H1 (cell line): ENCODE data around the gene ONECUT3. TPM values are rescaled to one million over a fixed set of nuclear protein-coding genes. Genes with fewer than 3 reads are reported as not detected.

Experiments used
- CTCF ChIA-PET: fragments of 300-600 bp; sonication (Branson Sonifier 250); formaldehyde crosslinking; loops from one replicate; lab custom pipeline; 2021; ENCODE audit not compliant: partially characterized antibody; lab: Charles Lee
- POLR2A ChIA-PET: fragments of 300-600 bp; sonication (Branson Sonifier 250); formaldehyde crosslinking; loops from one replicate; lab custom pipeline; 2021; ENCODE audit warnings: inconsistent platforms; ENCODE audit not compliant: partially characterized antibody; lab: Charles Lee
- DNase-seq, 2 experiments: peaks; one replicate each; pipeline versions ENCODE4 v3.0.0 to v3.0.0-alpha.2; 2010 to 2022; ENCODE audit warnings: low spot score in 2 of 2, low read depth in 1 of 2, mixed read lengths in 1 of 2
- FAIRE-seq: peaks from 2 replicates; lab custom pipeline; 2011; peaks lifted over from hg19 to GRCh38; lab: Jason Lieb, UNC
- H2AFZ ChIP-seq: 2 replicates; pipeline ENCODE4 v1.8.1; 2012; ENCODE audit warnings: low read length, inconsistent platforms
- H2AK5ac ChIP-seq: 2 replicates; pipeline ENCODE4 v1.6.1; 2013; ENCODE audit warnings: low read depth, low read length
- H2BK120ac ChIP-seq: replicated peaks from 2 replicates; pipeline ENCODE3; 2013; ENCODE audit warnings: low read depth, low read length, inconsistent platforms
- H2BK12ac ChIP-seq: 2 replicates; pipeline ENCODE4 v1.6.1; 2013; ENCODE audit warnings: low read depth, low read length
- H2BK15ac ChIP-seq: 2 replicates; pipeline ENCODE4 v1.6.1; 2013; ENCODE audit warnings: low read length
- H2BK20ac ChIP-seq: 2 replicates; pipeline ENCODE4 v1.6.1; 2013; ENCODE audit warnings: low read length
- H2BK5ac ChIP-seq: 2 replicates; pipeline ENCODE4 v1.6.1; 2013; ENCODE audit warnings: low read depth, low read length
- H3K14ac ChIP-seq: 2 replicates; pipeline ENCODE4 v1.6.1; 2013; ENCODE audit warnings: inconsistent platforms; ENCODE audit not compliant: insufficient read length
- H3K18ac ChIP-seq: 2 replicates; pipeline ENCODE4 v1.6.1; 2013; ENCODE audit warnings: low read length; ENCODE audit errors: extremely low read depth
- H3K23ac ChIP-seq: 2 replicates; pipeline ENCODE4 v1.6.1; 2013; ENCODE audit warnings: inconsistent platforms; ENCODE audit not compliant: insufficient read length
- H3K23me2 ChIP-seq: 2 replicates; pipeline ENCODE4 v1.6.1; 2013; ENCODE audit warnings: low read depth, low read length
- H3K27ac ChIP-seq: 2 replicates; pipeline ENCODE4 v1.6.1; 2011; ENCODE audit warnings: low read depth, low read length, inconsistent platforms
- H3K27me3 ChIP-seq, 4 experiments: replicated peaks in 1 of 4; 1 replicate in 1 of 4; 2 replicates in 3 of 4; pipeline versions ENCODE4 v1.6.1 to v1.8.1; 2011 to 2013; ENCODE audit warnings: low read length in 3 of 4, mild to moderate bottlenecking in 3 of 4, inconsistent platforms in 2 of 4, mixed read lengths in 2 of 4, moderate library complexity in 1 of 4; ENCODE audit not compliant: control insufficient read depth in 3 of 4, insufficient read depth in 3 of 4; ENCODE audit errors: extremely low read depth in 1 of 4
- H3K36me3 ChIP-seq, 4 experiments: 2 replicates each; pipeline versions ENCODE4 v1.6.1 to v1.8.1; 2011 to 2013; ENCODE audit warnings: mild to moderate bottlenecking in 4 of 4, low read length in 3 of 4, moderate library complexity in 2 of 4, control low read depth in 1 of 4, inconsistent platforms in 1 of 4; ENCODE audit not compliant: insufficient read depth in 4 of 4, control insufficient read depth in 2 of 4
- H3K4ac ChIP-seq: replicated peaks from 2 replicates; pipeline ENCODE3; 2013; ENCODE audit warnings: low read length, low read depth, mixed read lengths, inconsistent platforms; ENCODE audit not compliant: insufficient read length
- H3K4me1 ChIP-seq, 4 experiments: replicated peaks in 1 of 4; 1 replicate in 1 of 4; 2 replicates in 3 of 4; pipeline versions ENCODE4 v1.6.1 to v1.8.1; 2011 to 2013; ENCODE audit warnings: low read length in 3 of 4, inconsistent platforms in 2 of 4, mixed read lengths in 1 of 4; ENCODE audit not compliant: insufficient read depth in 4 of 4, control insufficient read depth in 3 of 4
- H3K4me2 ChIP-seq, 2 experiments: 2 replicates each; pipeline versions ENCODE4 v1.6.1 to v1.8.1; 2011 to 2013; ENCODE audit warnings: low read depth in 2 of 2, low read length in 2 of 2, control low read depth in 1 of 2, inconsistent platforms in 1 of 2, mild to moderate bottlenecking in 1 of 2; ENCODE audit not compliant: insufficient read depth in 1 of 2
- H3K4me3 ChIP-seq, 4 experiments: fragments of 200-600, 300-600 bp in 1 of 4; sonication (generic), shearing (Covaris generic), sonication (Bioruptor Twin) in 1 of 4; 2 replicates each; pipeline versions ENCODE4 v1.5.1 to v1.8.1; 2011 to 2016; ENCODE audit warnings: low read length in 4 of 4, low read depth in 3 of 4, control low read depth in 2 of 4, inconsistent platforms in 2 of 4, mild to moderate bottlenecking in 2 of 4, mixed read lengths in 1 of 4, moderate library complexity in 1 of 4; ENCODE audit not compliant: insufficient read depth in 2 of 4; ENCODE audit errors: extremely low read depth in 1 of 4
- H3K56ac ChIP-seq: replicated peaks from 2 replicates; pipeline ENCODE3; 2013; ENCODE audit warnings: low read depth, mild to moderate bottlenecking, mixed read lengths, low read length, inconsistent platforms; ENCODE audit not compliant: insufficient read length
- H3K79me1 ChIP-seq: 2 replicates; pipeline ENCODE4 v1.6.1; 2013; ENCODE audit warnings: low read depth, low read length, control low read depth
- H3K79me2 ChIP-seq, 2 experiments: 2 replicates each; pipeline versions ENCODE4 v1.6.1 to v1.8.1; 2012 to 2013; ENCODE audit warnings: low read length in 2 of 2, mild to moderate bottlenecking in 2 of 2, inconsistent platforms in 1 of 2; ENCODE audit not compliant: insufficient read depth in 2 of 2, control insufficient read depth in 1 of 2
- H3K9ac ChIP-seq, 4 experiments: replicated peaks in 1 of 4; 1 replicate in 1 of 4; 2 replicates in 3 of 4; pipeline versions ENCODE4 v1.6.1 to v1.8.1; 2011 to 2013; ENCODE audit warnings: low read depth in 3 of 4, low read length in 3 of 4, control low read depth in 2 of 4, mild to moderate bottlenecking in 2 of 4, moderate library complexity in 2 of 4, inconsistent platforms in 1 of 4; ENCODE audit errors: extremely low read depth in 1 of 4
- H3K9me3 ChIP-seq, 2 experiments: 2 replicates each; pipeline versions ENCODE4 v1.6.1 to v1.8.1; 2012 to 2013; ENCODE audit warnings: mild to moderate bottlenecking in 2 of 2, moderate library complexity in 2 of 2, control low read depth in 1 of 2, inconsistent platforms in 1 of 2, low read depth in 1 of 2, low read length in 1 of 2, mixed read lengths in 1 of 2; ENCODE audit not compliant: insufficient read depth in 2 of 2
- H4K20me1 ChIP-seq, 2 experiments: replicated peaks in 1 of 2; 2 replicates each; pipeline versions ENCODE3 to v1.8.1; 2011 to 2013; ENCODE audit warnings: inconsistent platforms in 2 of 2, low read length in 2 of 2, mild to moderate bottlenecking in 1 of 2; ENCODE audit not compliant: insufficient read depth in 2 of 2, control insufficient read depth in 1 of 2
- H4K5ac ChIP-seq: 2 replicates; pipeline ENCODE4 v1.6.1; 2013; ENCODE audit warnings: low read length, low read depth, mixed read lengths, inconsistent platforms; ENCODE audit not compliant: insufficient read length
- H4K8ac ChIP-seq: 2 replicates; pipeline ENCODE4 v1.8.0; 2013; ENCODE audit warnings: mild to moderate bottlenecking, moderate library complexity, low read length, inconsistent platforms; ENCODE audit not compliant: insufficient read depth; ENCODE audit errors: extremely low read depth
- H4K91ac ChIP-seq: replicated peaks from 2 replicates; pipeline ENCODE3; 2013; ENCODE audit warnings: low read length, mixed read lengths, inconsistent platforms; ENCODE audit not compliant: insufficient read length
- BACH1 ChIP-seq: IDR thresholded peaks from 2 replicates; pipeline ENCODE4 v1.6.1; 2012; ENCODE audit warnings: low read length, improper control_type of control experiment
- CHD2 ChIP-seq: IDR thresholded peaks from 2 replicates; pipeline ENCODE4 v1.6.1; 2012; ENCODE audit warnings: low read length, improper control_type of control experiment
- CREB1 ChIP-seq: IDR thresholded peaks from 2 replicates; pipeline ENCODE4 v1.6.1; 2012; ENCODE audit warnings: inconsistent platforms
- FOSL1 ChIP-seq: IDR thresholded peaks from 2 replicates; pipeline ENCODE4 v1.6.1; 2011; ENCODE audit warnings: mild to moderate bottlenecking, low read depth, low read length, moderate library complexity; ENCODE audit not compliant: insufficient read depth
- GABPA ChIP-seq: IDR thresholded peaks from 2 replicates; pipeline ENCODE4 v1.6.1; 2011; ENCODE audit warnings: mild to moderate bottlenecking, low read length, moderate library complexity, borderline replicate concordance; ENCODE audit not compliant: insufficient read depth
- HDAC6 ChIP-seq: IDR thresholded peaks from one replicate; pipeline ENCODE4 v1.7.1; 2012; ENCODE audit warnings: low read depth, mild to moderate bottlenecking, inconsistent platforms, low read length, moderate library complexity
- KDM4A ChIP-seq: IDR thresholded peaks from one replicate; pipeline ENCODE4 v1.7.1; 2012; ENCODE audit warnings: low read depth, mild to moderate bottlenecking, moderate library complexity, low read length, inconsistent platforms; ENCODE audit not compliant: severe bottlenecking
- MAFK ChIP-seq: IDR thresholded peaks from 2 replicates; pipeline ENCODE4 v1.6.1; 2012; ENCODE audit warnings: low read depth, mild to moderate bottlenecking, improper control_type of control experiment, low read length
- WGBS, 2 experiments: shearing (Covaris generic) in 1 of 2; methylation state at CpG; one replicate each; pipeline versions ENCODE4 v1.1.6 to v1.1.7; 2013 to 2015; ENCODE audit warnings: low lambda C conversion rate in 2 of 2, mixed read lengths in 2 of 2, inconsistent platforms in 1 of 2, low coverage in 1 of 2, missing lambda C conversion rate in 1 of 2; ENCODE audit not compliant: insufficient replicate concordance in 2 of 2, insufficient coverage in 1 of 2, insufficient read length in 1 of 2; ENCODE audit errors: extremely low coverage in 1 of 2, missing lambda C conversion rate in 1 of 2; 5-methylcytosine and 5-hydroxymethylcytosine counted together
- polyA plus RNA-seq, 7 experiments: library from polyadenylated mRNA; depleted of rRNA in 3 of 7; stranded (reverse) in 5 of 7; unstranded in 2 of 7; fragments of >200 nt in 5 of 7; fragments of 200-250 nt in 2 of 7; gene quantifications; 1 replicate in 5 of 7; 2 replicates in 1 of 7; 4 replicates in 1 of 7; pipeline versions ENCODE4 v1.2.1 to v1.2.3, GENCODE V29; 2011 to 2013; ENCODE audit warnings: missing spikeins in 2 of 7, mixed read lengths in 2 of 7
- total RNA-seq: library from RNA; stranded (reverse); fragmentation: NEBNext Ultra II Directional; extraction: Animal tissue kit (Norgen Biotek cat#: 25700); gene quantifications from 2 replicates; pipeline ENCODE4 v1.2.1, GENCODE V29; 2021
- TF ChIP-seq, protein P1 (sequence below): IDR thresholded peaks from 2 replicates; pipeline ENCODE4 v1.6.1; 2012; ENCODE audit warnings: inconsistent platforms
- TF ChIP-seq, protein P2 (sequence below), 3 experiments: IDR thresholded peaks; 1 replicate in 2 of 3; 2 replicates in 1 of 3; pipeline versions ENCODE4 v1.5.1 to v1.6.1; 2011; ENCODE audit warnings: low read length in 3 of 3, mild to moderate bottlenecking in 3 of 3, inconsistent platforms in 2 of 3, low read depth in 1 of 3, moderate library complexity in 1 of 3; ENCODE audit not compliant: insufficient read depth in 1 of 3; ENCODE audit errors: control extremely low read depth in 1 of 3

ONECUT3 gene
- total and polyA plus RNA-seq, 2 of the 8 experiments (the other 6 are each of a cell fraction or from before 2014, with no cell fraction given): not detected

DNA sequence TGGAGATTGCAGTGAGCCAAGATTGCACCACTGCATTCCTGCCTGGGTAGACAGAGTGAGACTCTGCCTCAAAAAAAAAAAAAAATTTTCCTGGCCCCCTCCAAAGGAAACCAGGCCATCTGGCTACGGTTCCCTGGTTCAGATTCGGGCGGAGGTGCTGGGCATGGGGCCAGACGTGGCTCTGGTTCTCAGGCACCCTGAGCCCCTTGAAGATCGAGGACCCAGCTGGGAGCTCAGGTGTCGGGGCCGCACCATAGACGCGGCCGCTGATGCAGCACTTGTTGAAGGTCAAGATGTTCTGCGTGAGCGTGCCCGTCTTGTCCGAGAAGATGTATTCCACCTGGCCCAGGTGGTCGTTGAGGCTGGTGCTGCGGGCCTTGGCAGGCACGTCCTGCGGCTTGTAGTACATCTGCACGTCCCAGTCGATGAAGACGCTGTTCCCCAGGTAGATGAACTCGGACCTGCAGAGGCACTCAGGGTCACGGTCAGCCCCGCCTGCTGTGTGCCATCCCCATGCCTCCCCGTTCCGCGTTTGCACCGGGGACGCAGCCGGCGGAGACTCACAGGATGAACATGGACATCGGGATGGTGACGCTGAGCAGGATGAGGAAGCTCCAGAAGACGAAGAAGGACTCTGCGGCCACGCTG lies 46.5 kb downstream of the ONECUT3 start:
- DNase-seq (no peak), FAIRE-seq (no peak)
- no peak overlapping the region for H3K4me3 ChIP-seq
- H3K18ac ChIP-seq: no peak overlapping the region
- H3K79me1 ChIP-seq: no peaks in the 10 kb centered on the region
- H3K4me2 ChIP-seq: no peak overlapping the region
- no peak overlapping the region for H4K5ac ChIP-seq
- H3K9me3 ChIP-seq: no peaks in the 10 kb centered on the region
- H2BK12ac ChIP-seq: no peak overlapping the region
- H2BK120ac ChIP-seq: no peak overlapping the region
- H3K27ac ChIP-seq: no peak overlapping the region
- H3K27me3 ChIP-seq: peaks cover 0 to 3% (median under 1%) of the 10 kb centered on the region in 4 experiments; a peak in 2 of 7 replicates
- H3K56ac ChIP-seq: no peak overlapping the region
- H4K91ac ChIP-seq: no peak overlapping the region
- H2BK15ac ChIP-seq: no peak overlapping the region
- peak overlapping the region; percentile 69; the same call in 1 of the 2 replicates for H4K8ac ChIP-seq
- no peak overlapping the region for H2AFZ ChIP-seq
- H2AK5ac ChIP-seq: no peak overlapping the region
- H3K23me2 ChIP-seq: no peaks in the 10 kb centered on the region; the same call in 1 of the 2 replicates
- H3K79me2 ChIP-seq: no peaks in the 10 kb centered on the region
- H3K4ac ChIP-seq: no peak overlapping the region
- H4K20me1 ChIP-seq: no peaks in the 10 kb centered on the region
- 93% methylated on average over 31 of the region's 36 CpGs; no CpG with 5 or more reads in 1 of the 2 experiments for WGBS, 2 experiments
- H3K9ac ChIP-seq: no peak overlapping the region
- no peak overlapping the region for H2BK5ac ChIP-seq
- no peak overlapping the region for H2BK20ac ChIP-seq
- H3K14ac ChIP-seq: no peak overlapping the region
- H3K23ac ChIP-seq: no peak overlapping the region
- peaks cover 0 to 7% (median under 1%) of the 10 kb centered on the region in 4 experiments; a peak in 5 of 7 replicates for H3K4me1 ChIP-seq
- ChIA-PET CTCF (interaction anchor here (1.2 to 10.7 kb wide), 5 partner anchors 10 to 127 kb away, joined by 4 to 150 read pairs (median 73); partner anchors contain the start of gene ATP8B3), POLR2A (interaction anchor here (1.2 kb wide), 2 partner anchors 16 to 28 kb away, joined by 3 to 4 read pairs; no protein-coding TSS in a partner anchor)
- H3K36me3 ChIP-seq: no peaks in the 10 kb centered on the region
- TF ChIP-seq MAFK (no peak), GABPA (no peak), CREB1 (no peak), BACH1 (no peak), FOSL1 (no peak), CHD2 (no peak), HDAC6 (no peak), KDM4A (no peak)
- TF ChIP-seq, protein P1, sequence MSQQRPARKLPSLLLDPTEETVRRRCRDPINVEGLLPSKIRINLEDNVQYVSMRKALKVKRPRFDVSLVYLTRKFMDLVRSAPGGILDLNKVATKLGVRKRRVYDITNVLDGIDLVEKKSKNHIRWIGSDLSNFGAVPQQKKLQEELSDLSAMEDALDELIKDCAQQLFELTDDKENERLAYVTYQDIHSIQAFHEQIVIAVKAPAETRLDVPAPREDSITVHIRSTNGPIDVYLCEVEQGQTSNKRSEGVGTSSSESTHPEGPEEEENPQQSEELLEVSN: no peak
- TF ChIP-seq, protein P2, sequence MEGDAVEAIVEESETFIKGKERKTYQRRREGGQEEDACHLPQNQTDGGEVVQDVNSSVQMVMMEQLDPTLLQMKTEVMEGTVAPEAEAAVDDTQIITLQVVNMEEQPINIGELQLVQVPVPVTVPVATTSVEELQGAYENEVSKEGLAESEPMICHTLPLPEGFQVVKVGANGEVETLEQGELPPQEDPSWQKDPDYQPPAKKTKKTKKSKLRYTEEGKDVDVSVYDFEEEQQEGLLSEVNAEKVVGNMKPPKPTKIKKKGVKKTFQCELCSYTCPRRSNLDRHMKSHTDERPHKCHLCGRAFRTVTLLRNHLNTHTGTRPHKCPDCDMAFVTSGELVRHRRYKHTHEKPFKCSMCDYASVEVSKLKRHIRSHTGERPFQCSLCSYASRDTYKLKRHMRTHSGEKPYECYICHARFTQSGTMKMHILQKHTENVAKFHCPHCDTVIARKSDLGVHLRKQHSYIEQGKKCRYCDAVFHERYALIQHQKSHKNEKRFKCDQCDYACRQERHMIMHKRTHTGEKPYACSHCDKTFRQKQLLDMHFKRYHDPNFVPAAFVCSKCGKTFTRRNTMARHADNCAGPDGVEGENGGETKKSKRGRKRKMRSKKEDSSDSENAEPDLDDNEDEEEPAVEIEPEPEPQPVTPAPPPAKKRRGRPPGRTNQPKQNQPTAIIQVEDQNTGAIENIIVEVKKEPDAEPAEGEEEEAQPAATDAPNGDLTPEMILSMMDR (IDR thresholded peaks at IDR 0.05; ENCODE audit: control extremely low read depth in 1 of 3, insufficient read depth in 1 of 3, low read depth in 1 of 3, low read length in 3 of 3): no peak
